Measurements from ENCODE around the gene CENPP.
A peak's percentile ranks its signal among the peaks of the same experiment; 100 is the strongest.

CENPP gene

GRCh38 chr9:92426501-92427145 lies 100.9 kb downstream of the CENPP start:
- no peak for DNase-seq

- no peak for DNase-seq
These were observed 104.1 kb downstream of the CENPP start for GRCh38 chr9:92429836-92430235.

GRCh38 chr9:92432350-92432749 lies 106.6 kb downstream of the CENPP start:
- DNase-seq, result no peak

- DNase-seq, result no peak
These were observed 107.3 kb downstream of the CENPP start for GRCh38 chr9:92432972-92433548.

GRCh38 chr9:92435263-92435662 lies 109.5 kb downstream of the CENPP start:
- DNase-seq, result no peak

- DNase-seq, result peak; percentile 39
These were observed 113.3 kb downstream of the CENPP start for GRCh38 chr9:92438900-92439526.

- DNase-seq, result no peak
These were observed 114.4 kb downstream of the CENPP start for GRCh38 chr9:92439921-92440750.

GRCh38 chr9:92440751-92441046 lies 114.9 kb downstream of the CENPP start:
- DNase-seq, result no peak

- DNase-seq, result no peak
These were observed 119.1 kb downstream of the CENPP start for GRCh38 chr9:92444841-92445240.

- DNase-seq, result peak; percentile 39
These were observed 120.8 kb downstream of the CENPP start for GRCh38 chr9:92446536-92446935.

- no peak for DNase-seq
These were observed 129.5 kb downstream of the CENPP start for GRCh38 chr9:92455217-92455616.

- no peak for DNase-seq
These were observed 131.8 kb downstream of the CENPP start for GRCh38 chr9:92457576-92457975.

- no peak for DNase-seq
These were observed 137.6 kb downstream of the CENPP start for GRCh38 chr9:92463387-92463786.

- DNase-seq, result peak; percentile 93
These were observed 138.2 kb downstream of the CENPP start for GRCh38 chr9:92463984-92464383.

GRCh38 chr9:92467041-92467440 lies 141.3 kb downstream of the CENPP start:
- no peak for DNase-seq

GRCh38 chr9:92467511-92467910 lies 141.8 kb downstream of the CENPP start:
- no peak for DNase-seq

- peak; percentile 44 for DNase-seq
These were observed 142.5 kb downstream of the CENPP start for GRCh38 chr9:92468206-92468605.

GRCh38 chr9:92474587-92474986 lies 148.8 kb downstream of the CENPP start:
- DNase-seq, result no peak

GRCh38 chr9:92476962-92477361 lies 151.2 kb downstream of the CENPP start:
- no peak for DNase-seq

- DNase-seq, result no peak
These were observed 153.0 kb downstream of the CENPP start for GRCh38 chr9:92478783-92479182.

GRCh38 chr9:92479346-92479745 lies 153.6 kb downstream of the CENPP start:
- no peak for DNase-seq

- DNase-seq, result peak; percentile 34
These were observed 154.6 kb downstream of the CENPP start for GRCh38 chr9:92480291-92480771.

- peak; percentile 31 for DNase-seq
These were observed 155.4 kb downstream of the CENPP start for GRCh38 chr9:92480986-92481633.
